SK-N-SH (cell line): ENCODE measurements around the gene TMEM170A. TPM values are rescaled to one million over a fixed set of nuclear protein-coding genes. Genes with fewer than 3 reads are reported as not detected.

Source experiments
- CTCF ChIA-PET: fragments of 300-600, 350-600 bp; formaldehyde crosslinking; extraction: SDS; loops from one replicate; lab custom pipeline; 2021; lab: Yijun Ruan, JAX
- POLR2A ChIA-PET: fragments of 350-600 bp; sonication (Branson Sonifier 250); formaldehyde crosslinking; extraction: SDS; loops from one replicate; lab custom pipeline; 2020; ENCODE audit warnings: antibody characterized with exemption, inconsistent platforms; lab: Yijun Ruan, JAX
- DNase-seq: peaks from one replicate; pipeline ENCODE4 v3.0.0; 2012
- H2AFZ ChIP-seq: fragments of 200-600 bp; sonication (generic); 2 replicates; pipeline ENCODE4 v1.8.1; 2016; ENCODE audit warnings: antibody characterized with exemption, mild to moderate bottlenecking, low read depth
- H3F3A ChIP-seq: fragments of 200-600 bp; sonication (generic); replicated peaks from 2 replicates; pipeline ENCODE3; 2016; ENCODE audit warnings: antibody characterized with exemption, mild to moderate bottlenecking; ENCODE audit not compliant: insufficient read depth
- H3K27ac ChIP-seq, 2 experiments: fragments of 200-500 bp in 1 of 2; fragments of 200-600 bp in 1 of 2; sonication (Bioruptor generic) in 1 of 2; sonication (generic), shearing (Covaris generic) in 1 of 2; 2 replicates each; pipeline versions ENCODE4 v1.5.1 to v1.6.1; 2014 to 2016; ENCODE audit warnings: low read depth in 2 of 2, inconsistent platforms in 1 of 2, low read length in 1 of 2, mild to moderate bottlenecking in 1 of 2, mixed read lengths in 1 of 2
- H3K27me3 ChIP-seq: fragments of 200-600 bp; sonication (generic), shearing (Covaris generic); 2 replicates; pipeline ENCODE4 v1.6.1; 2016; ENCODE audit warnings: mixed run types; ENCODE audit not compliant: insufficient read depth
- H3K36me3 ChIP-seq, 2 experiments: fragments of 200-500 bp in 1 of 2; fragments of 200-600 bp in 1 of 2; sonication (Bioruptor generic) in 1 of 2; sonication (generic) in 1 of 2; replicated peaks in 1 of 2; 2 replicates each; pipeline versions ENCODE3 to v1.5.1; 2014 to 2016; ENCODE audit warnings: low read length in 1 of 2, mild to moderate bottlenecking in 1 of 2; ENCODE audit not compliant: insufficient read depth in 2 of 2, control insufficient read depth in 1 of 2
- H3K4me1 ChIP-seq, 2 experiments: fragments of 200-500 bp in 1 of 2; fragments of 200-600 bp in 1 of 2; sonication (Bioruptor generic) in 1 of 2; sonication (generic), shearing (Covaris generic) in 1 of 2; 2 replicates each; pipeline versions ENCODE4 v1.5.1 to v1.6.1; 2014 to 2016; ENCODE audit warnings: low read depth in 1 of 2, low read length in 1 of 2, mixed run types in 1 of 2; ENCODE audit not compliant: insufficient read depth in 2 of 2, control insufficient read depth in 1 of 2
- H3K4me2 ChIP-seq: fragments of 200-600 bp; sonication (generic), shearing (Covaris generic); 2 replicates; pipeline ENCODE4 v1.6.1; 2017; ENCODE audit warnings: mixed run types
- H3K4me3 ChIP-seq, 2 experiments: fragments of 200-500 bp in 1 of 2; fragments of 200-600 bp in 1 of 2; sonication (Bioruptor generic) in 1 of 2; sonication (generic), shearing (Covaris generic) in 1 of 2; 2 replicates each; pipeline versions ENCODE4 v1.5.1 to v1.8.1; 2014 to 2016; ENCODE audit warnings: low read depth in 2 of 2, inconsistent platforms in 1 of 2, low read length in 1 of 2, mild to moderate bottlenecking in 1 of 2, mixed read lengths in 1 of 2, moderate library complexity in 1 of 2
- H3K79me2 ChIP-seq: fragments of 200-600 bp; sonication (generic); 2 replicates; pipeline ENCODE4 v1.8.1; 2017; ENCODE audit warnings: mild to moderate bottlenecking; ENCODE audit not compliant: insufficient read depth
- H3K9ac ChIP-seq: fragments of 200-600 bp; sonication (generic); 2 replicates; pipeline ENCODE4 v1.6.1; 2017; ENCODE audit warnings: mixed run types
- H3K9me2 ChIP-seq: fragments of 200-600 bp; sonication (generic); 2 replicates; pipeline ENCODE4 v1.6.1; 2017; ENCODE audit warnings: mixed run types
- H3K9me3 ChIP-seq: fragments of 200-600 bp; sonication (generic); 2 replicates; pipeline ENCODE4 v1.6.1; 2017; ENCODE audit warnings: mixed run types, mild to moderate bottlenecking, moderate library complexity
- H4K20me1 ChIP-seq: fragments of 200-600 bp; sonication (generic); 2 replicates; pipeline ENCODE4 v1.6.1; 2017; ENCODE audit warnings: mild to moderate bottlenecking, mixed run types; ENCODE audit not compliant: insufficient read depth
- CHD2 ChIP-seq: fragments of 150-350 bp; IDR thresholded peaks from 2 replicates; pipeline ENCODE4 v1.6.1; 2018; ENCODE audit warnings: low read length; ENCODE audit not compliant: partially characterized antibody
- ELF1 ChIP-seq: IDR thresholded peaks from 2 replicates; pipeline ENCODE4 v1.4.0; 2012
- EP300 ChIP-seq, 2 experiments: IDR thresholded peaks; 2 replicates each; pipeline versions ENCODE4 v1.4.0 to v1.6.1; 2012; ENCODE audit warnings: borderline replicate concordance in 1 of 2, low read depth in 1 of 2, low read length in 1 of 2
- FOSL2 ChIP-seq: IDR thresholded peaks from 2 replicates; pipeline ENCODE4 v1.4.0; 2012; ENCODE audit warnings: low read depth, mild to moderate bottlenecking, moderate library complexity, borderline replicate concordance
- FOXJ3 ChIP-seq: sonication (generic); formaldehyde crosslinking; IDR thresholded peaks from 2 replicates; pipeline ENCODE4 v1.5.1; 2020; ENCODE audit warnings: mild to moderate bottlenecking, missing genetic modification reagents
- FOXM1 ChIP-seq: IDR thresholded peaks from 2 replicates; pipeline ENCODE4 v1.4.0; 2012; ENCODE audit warnings: low read depth, mild to moderate bottlenecking
- GATA2 ChIP-seq: sonication (generic); formaldehyde crosslinking; IDR thresholded peaks from 2 replicates; pipeline ENCODE4 v1.5.0; 2020; ENCODE audit warnings: mild to moderate bottlenecking, missing genetic modification reagents
- JUND ChIP-seq: IDR thresholded peaks from 2 replicates; pipeline ENCODE4 v1.4.0; 2012
- MEF2A ChIP-seq: IDR thresholded peaks from 2 replicates; pipeline ENCODE4 v1.4.0; 2012; ENCODE audit warnings: low read depth, borderline replicate concordance
- MXI1 ChIP-seq: IDR thresholded peaks from 2 replicates; pipeline ENCODE4 v1.6.1; 2012; ENCODE audit warnings: mild to moderate bottlenecking, low read depth, low read length, improper control_type of control experiment
- NRF1 ChIP-seq: IDR thresholded peaks from 2 replicates; pipeline ENCODE4 v1.6.1; 2012; ENCODE audit warnings: low read depth, mild to moderate bottlenecking, low read length
- POLR2AphosphoS5 ChIP-seq: IDR thresholded peaks from 2 replicates; pipeline ENCODE4 v1.6.1; 2012; ENCODE audit warnings: low read depth, low read length
- RCOR1 ChIP-seq: fragments of 150-350 bp; IDR thresholded peaks from 2 replicates; pipeline ENCODE4 v1.6.1; 2017; ENCODE audit warnings: antibody characterized with exemption, low read length
- RXRA ChIP-seq: IDR thresholded peaks from 2 replicates; pipeline ENCODE4 v1.4.0; 2012; ENCODE audit warnings: low read depth, mild to moderate bottlenecking, borderline replicate concordance
- SIN3A ChIP-seq: IDR thresholded peaks from 2 replicates; pipeline ENCODE4 v1.6.1; 2012; ENCODE audit warnings: low read depth, mild to moderate bottlenecking, low read length, moderate library complexity, borderline replicate concordance
- TCF12 ChIP-seq: IDR thresholded peaks from 2 replicates; pipeline ENCODE4 v1.4.0; 2012
- YY1 ChIP-seq: IDR thresholded peaks from 2 replicates; pipeline ENCODE4 v1.4.0; 2012; ENCODE audit warnings: low read depth, mild to moderate bottlenecking
- WGBS: methylation state at CpG from one replicate; pipeline ENCODE4 v1.1.6; 2017; ENCODE audit warnings: low lambda C conversion rate; 5-methylcytosine and 5-hydroxymethylcytosine counted together
- polyA plus RNA-seq, 3 experiments: library from polyadenylated mRNA; depleted of rRNA; stranded (reverse); fragments of >200 nt; gene quantifications; 2 replicates each; pipeline ENCODE4 v1.2.3, GENCODE V29; 2012
- TF ChIP-seq, protein P1 (sequence below): IDR thresholded peaks from 2 replicates; pipeline ENCODE4 v1.4.0; 2012; ENCODE audit warnings: low read depth, borderline replicate concordance
- TF ChIP-seq, protein P2 (sequence below): IDR thresholded peaks from 2 replicates; pipeline ENCODE4 v1.4.0; 2012; ENCODE audit warnings: low read depth, borderline replicate concordance

The TMEM170A gene
- polyA plus RNA-seq, 1 of the 3 experiments (the other 2 are of a cell fraction) = 9.2 TPM

DNA sequence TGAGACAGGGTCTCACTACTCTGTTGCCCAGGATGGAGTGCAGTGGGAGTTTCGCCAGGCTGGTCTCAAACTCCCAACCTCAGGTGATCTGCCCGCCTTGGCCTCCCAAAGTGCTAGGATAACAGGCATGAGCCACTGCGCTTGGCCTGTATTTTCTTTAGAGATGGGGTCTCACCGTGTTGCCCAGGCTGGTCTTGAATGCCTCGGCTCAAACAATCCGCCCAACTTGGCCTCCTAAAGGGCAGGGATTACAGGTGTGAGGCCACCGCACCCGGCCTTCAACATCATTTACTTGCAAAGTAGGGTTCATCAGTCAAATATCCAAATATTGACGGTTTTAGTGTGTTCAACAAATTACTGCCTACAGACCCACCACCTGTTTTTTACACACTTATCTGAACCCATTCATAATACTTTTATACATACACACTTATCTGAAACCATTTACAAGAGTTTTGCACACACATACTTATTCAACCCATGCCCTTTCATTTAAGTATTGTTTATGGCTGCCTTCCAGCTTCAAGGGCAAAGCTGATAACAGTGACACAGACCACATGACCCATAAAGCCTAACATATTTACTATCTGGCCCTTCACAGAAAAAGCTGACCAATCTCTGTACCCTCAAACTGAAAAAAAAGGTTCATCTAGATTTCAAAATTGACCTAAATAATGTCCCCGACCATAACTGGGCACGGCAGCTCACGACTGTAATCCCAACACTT lies 11.9 kb downstream of the TMEM170A start:
- POLR2A ChIA-PET = no interaction called here

DNA sequence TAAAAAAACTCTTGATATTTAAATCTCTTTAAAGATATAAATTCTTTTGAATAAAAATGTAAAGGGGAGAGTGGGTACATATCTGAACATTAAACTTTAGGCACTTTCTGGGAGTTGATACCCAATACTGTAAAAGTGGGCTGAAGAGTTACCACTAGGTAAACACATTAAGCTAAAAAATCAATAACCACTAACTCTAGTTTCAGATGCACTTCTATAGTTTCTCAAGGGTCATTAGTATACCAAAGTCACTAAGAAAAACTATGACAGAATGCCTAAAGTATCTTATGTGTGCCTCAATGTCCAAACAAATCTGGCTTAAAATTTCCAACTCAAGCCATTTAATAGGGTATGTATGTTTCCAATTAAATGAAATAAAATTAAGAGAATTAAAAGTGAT lies 18.1 kb downstream of the TMEM170A start:
- Histone ChIP-seq H3K9ac (no peak overlapping the region), H3K9me3 (no peaks in the 10 kb centered on the region), H3K4me2 (no peak overlapping the region), H3K36me3 (peaks cover 8 to 38% of the 10 kb centered on the region in 2 experiments), H3K9me2 (no peaks in the 10 kb centered on the region), H3K27ac (no peak overlapping the region; a peak in 1 of 4 replicates), H3K79me2 (peaks cover 15% of the 10 kb centered on the region), H2AFZ (no peak overlapping the region), H3F3A (peaks cover 11% of the 10 kb centered on the region), H3K27me3 (no peaks in the 10 kb centered on the region), H3K4me3 (no peak overlapping the region), H4K20me1 (no peaks in the 10 kb centered on the region), H3K4me1 (peaks cover 6 to 13% of the 10 kb centered on the region in 2 experiments; a peak in 3 of 4 replicates)
- CTCF ChIA-PET = interaction anchor here (0.6 to 2.1 kb wide), 3 partner anchors 18 to 175 kb away, joined by 3 to 13 read pairs (median 3); partner anchors contain the start of gene TMEM170A
- TF ChIP-seq ELF1 (no peak), SIN3A (no peak), JUND (no peak)
- TF ChIP-seq, protein P1, sequence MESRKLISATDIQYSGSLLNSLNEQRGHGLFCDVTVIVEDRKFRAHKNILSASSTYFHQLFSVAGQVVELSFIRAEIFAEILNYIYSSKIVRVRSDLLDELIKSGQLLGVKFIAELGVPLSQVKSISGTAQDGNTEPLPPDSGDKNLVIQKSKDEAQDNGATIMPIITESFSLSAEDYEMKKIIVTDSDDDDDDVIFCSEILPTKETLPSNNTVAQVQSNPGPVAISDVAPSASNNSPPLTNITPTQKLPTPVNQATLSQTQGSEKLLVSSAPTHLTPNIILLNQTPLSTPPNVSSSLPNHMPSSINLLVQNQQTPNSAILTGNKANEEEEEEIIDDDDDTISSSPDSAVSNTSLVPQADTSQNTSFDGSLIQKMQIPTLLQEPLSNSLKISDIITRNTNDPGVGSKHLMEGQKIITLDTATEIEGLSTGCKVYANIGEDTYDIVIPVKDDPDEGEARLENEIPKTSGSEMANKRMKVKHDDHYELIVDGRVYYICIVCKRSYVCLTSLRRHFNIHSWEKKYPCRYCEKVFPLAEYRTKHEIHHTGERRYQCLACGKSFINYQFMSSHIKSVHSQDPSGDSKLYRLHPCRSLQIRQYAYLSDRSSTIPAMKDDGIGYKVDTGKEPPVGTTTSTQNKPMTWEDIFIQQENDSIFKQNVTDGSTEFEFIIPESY = no peak
- POLR2A ChIA-PET = no interaction called here
- no peak for DNase-seq

More for the DNA sequence above, 11.9 kb downstream of the TMEM170A start:
- CTCF ChIA-PET = interaction anchor here (1.3 to 1.5 kb wide), 2 partner anchors 11 to 12 kb away, joined by 4 to 8 read pairs; partner anchors contain the start of gene TMEM170A
- Histone ChIP-seq H3K27me3 (no peaks in the 10 kb centered on the region), H3K9me3 (no peaks in the 10 kb centered on the region), H3K27ac (peak overlapping the region in 1 of 2 experiments; percentile 51; a peak in 2 of 4 replicates), H3K9me2 (no peaks in the 10 kb centered on the region), H3K9ac (no peak overlapping the region), H4K20me1 (peaks cover 36% of the 10 kb centered on the region), H3K4me1 (peaks cover 0 to 26% of the 10 kb centered on the region in 2 experiments; a peak in 2 of 4 replicates), H3K4me2 (no peak overlapping the region), H3K4me3 (no peak overlapping the region), H3K36me3 (peaks cover 0 to 30% of the 10 kb centered on the region in 2 experiments), H3F3A (no peaks in the 10 kb centered on the region), H2AFZ (no peak overlapping the region), H3K79me2 (peaks cover 70% of the 10 kb centered on the region)
- 94% methylated on average over 12 of the region's 12 CpGs for WGBS
- peak; percentile 53 for DNase-seq
- TF ChIP-seq, protein P2, sequence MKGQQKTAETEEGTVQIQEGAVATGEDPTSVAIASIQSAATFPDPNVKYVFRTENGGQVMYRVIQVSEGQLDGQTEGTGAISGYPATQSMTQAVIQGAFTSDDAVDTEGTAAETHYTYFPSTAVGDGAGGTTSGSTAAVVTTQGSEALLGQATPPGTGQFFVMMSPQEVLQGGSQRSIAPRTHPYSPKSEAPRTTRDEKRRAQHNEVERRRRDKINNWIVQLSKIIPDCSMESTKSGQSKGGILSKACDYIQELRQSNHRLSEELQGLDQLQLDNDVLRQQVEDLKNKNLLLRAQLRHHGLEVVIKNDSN = no peak
- peak; percentile 16; the same call in 1 of the 2 replicates for TF ChIP-seq TCF12
- peak; percentile 16 for TF ChIP-seq CHD2
- TF ChIP-seq EP300 (IDR thresholded peaks at IDR 0.05; ENCODE audit: borderline replicate concordance in 1 of 2, low read depth in 1 of 2, low read length in 1 of 2) = 0 out of 4 replicates have a peak, but pooled peaks of 1 of the 2 experiments have one; percentile 47
- TF ChIP-seq POLR2AphosphoS5 = no peak
- no peak for TF ChIP-seq ELF1
- no peak for TF ChIP-seq MEF2A
- 0 out of 2 replicates have a peak, but pooled peaks have one; percentile 14 for TF ChIP-seq RCOR1
- peak; percentile 39; the same call in 1 of the 2 replicates for TF ChIP-seq MXI1
- no peak for TF ChIP-seq RXRA
- no peak for TF ChIP-seq FOSL2
- TF ChIP-seq FOXJ3 (CRISPR knock-in tag) = no peak
- peak; percentile 57 for TF ChIP-seq GATA2 (CRISPR knock-in tag)
- TF ChIP-seq FOXM1 = no peak
- TF ChIP-seq NRF1 = no peak
- TF ChIP-seq YY1 = no peak
